K562 (cell line): ENCODE data around the gene CDKN2B-AS1. TPM values are rescaled to one million over a fixed set of nuclear protein-coding genes. Genes with fewer than 3 reads are reported as not detected.

ENCODE experiments used
- ATAC-seq: fragments of 200-7000 bp; cut with Tn5 transposase; 3 replicates; pipeline ENCODE4 v1.9.1; 2020; ENCODE audit warnings: moderate library complexity
- BruUV-seq: library from RNA; stranded (reverse); fragments of 400-500 nt; replicated peaks from 2 replicates; lab custom pipeline; 2021; lab: Mats Ljungman, UMichigan
- CTCF ChIA-PET: fragments of 300-600 bp; formaldehyde crosslinking; extraction: SDS; loops from one replicate; lab custom pipeline; 2021; ENCODE audit warnings: low intra/inter-chr PET ratio; lab: Yijun Ruan, JAX
- POLR2A ChIA-PET: fragments of 300-600, 350-650 bp; sonication (Branson Sonifier 250); formaldehyde crosslinking; extraction: SDS; loops from one replicate; lab custom pipeline; 2021; ENCODE audit warnings: antibody characterized with exemption, inconsistent platforms; lab: Yijun Ruan, JAX
- DNase-seq, 4 experiments: peaks; one replicate each; pipeline versions ENCODE4 v3.0.0 to v3.0.0-alpha.2; 2011 to 2018; ENCODE audit warnings: low spot score in 3 of 4, mixed read lengths in 3 of 4; ENCODE audit errors: extremely low read depth in 1 of 4
- FAIRE-seq: peaks from 2 replicates; lab custom pipeline; 2011; peaks lifted over from hg19 to GRCh38; lab: Jason Lieb, UNC
- H2AFZ ChIP-seq: 2 replicates; pipeline ENCODE4 v1.6.0; 2011; ENCODE audit warnings: low read depth, low read length, control low read depth, inconsistent platforms
- H3K27ac ChIP-seq: fragments of 200-600 bp; 3 replicates; pipeline ENCODE4 v1.8.0; 2011; ENCODE audit warnings: low read depth, mild to moderate bottlenecking, control low read depth, inconsistent platforms, low read length, moderate library complexity, mixed read lengths; ENCODE audit errors: extremely low read depth
- H3K27me3 ChIP-seq, 2 experiments: fragments of 300-600 bp in 1 of 2; 2 replicates in 1 of 2; 3 replicates in 1 of 2; pipeline versions ENCODE4 v1.6.0 to v1.8.0; 2011; ENCODE audit warnings: inconsistent platforms in 2 of 2, low read length in 2 of 2, mild to moderate bottlenecking in 1 of 2, mixed read lengths in 1 of 2, moderate library complexity in 1 of 2; ENCODE audit not compliant: control insufficient read depth in 2 of 2, insufficient read depth in 2 of 2
- H3K36me3 ChIP-seq: fragments of 300-600 bp; 3 replicates; pipeline ENCODE4 v1.8.0; 2011; ENCODE audit warnings: mild to moderate bottlenecking, low read length, inconsistent platforms; ENCODE audit not compliant: control insufficient read depth, insufficient read depth
- H3K4me1 ChIP-seq, 2 experiments: fragments of 200-600 bp in 1 of 2; replicated peaks in 1 of 2; 2 replicates in 1 of 2; 3 replicates in 1 of 2; pipeline versions ENCODE4 v1.5.1 to v1.8.0; 2011; ENCODE audit warnings: inconsistent platforms in 2 of 2, low read length in 2 of 2, mild to moderate bottlenecking in 1 of 2, mixed read lengths in 1 of 2, moderate library complexity in 1 of 2; ENCODE audit not compliant: control insufficient read depth in 2 of 2, insufficient read depth in 2 of 2
- H3K4me2 ChIP-seq: 2 replicates; pipeline ENCODE4 v1.6.1; 2011; ENCODE audit warnings: low read length, control low read depth, inconsistent platforms, mixed read lengths; ENCODE audit not compliant: insufficient read depth
- H3K4me3 ChIP-seq: fragments of 200-600 bp; sonication (generic), shearing (Covaris generic); 2 replicates; pipeline ENCODE4 v1.5.1; 2016; ENCODE audit warnings: control low read depth, inconsistent platforms
- H3K79me2 ChIP-seq: fragments of 200-600 bp; 3 replicates; pipeline ENCODE4 v1.8.0; 2011; ENCODE audit warnings: low read length, inconsistent platforms; ENCODE audit not compliant: control insufficient read depth, insufficient read depth
- H3K9ac ChIP-seq, 2 experiments: 2 replicates each; pipeline versions ENCODE4 v1.6.0 to v1.6.1; 2011; ENCODE audit warnings: low read depth in 2 of 2, low read length in 2 of 2, control low read depth in 1 of 2, inconsistent platforms in 1 of 2, mild to moderate bottlenecking in 1 of 2, mixed read lengths in 1 of 2; ENCODE audit not compliant: insufficient read depth in 1 of 2
- H3K9me1 ChIP-seq: one replicate; pipeline ENCODE4 v1.6.0; 2011; ENCODE audit warnings: inconsistent platforms, mild to moderate bottlenecking, low read length, moderate library complexity; ENCODE audit not compliant: control insufficient read depth, insufficient read depth
- H3K9me3 ChIP-seq: replicated peaks from 2 replicates; pipeline ENCODE4 v1.5.1; 2011; ENCODE audit warnings: low read depth, low read length, inconsistent platforms; ENCODE audit not compliant: control insufficient read depth, insufficient read depth
- H4K20me1 ChIP-seq: replicated peaks from 2 replicates; pipeline ENCODE4 v1.6.1; 2011; ENCODE audit warnings: low read length, inconsistent platforms, mixed read lengths; ENCODE audit not compliant: control insufficient read depth, insufficient read depth
- EP400 ChIP-seq: fragments of 450-650 bp; IDR thresholded peaks from 2 replicates; pipeline ENCODE4 v1.6.1; 2017; ENCODE audit warnings: antibody characterized with exemption, mild to moderate bottlenecking, moderate library complexity
- HDAC6 ChIP-seq: IDR thresholded peaks from 2 replicates; pipeline ENCODE4 v1.6.1; 2012; ENCODE audit warnings: low read depth, mild to moderate bottlenecking, control low read depth, inconsistent platforms, low read length, moderate library complexity
- HDGF ChIP-seq: fragments of 450-650 bp; IDR thresholded peaks from 2 replicates; pipeline ENCODE4 v1.6.1; 2016
- HLTF ChIP-seq: fragments of 450-650 bp; IDR thresholded peaks from 2 replicates; pipeline ENCODE4 v1.6.1; 2016
- KAT8 ChIP-seq: fragments of 450-650 bp; IDR thresholded peaks from 2 replicates; pipeline ENCODE4 v1.6.1; 2016; ENCODE audit warnings: low read depth, mild to moderate bottlenecking
- MXI1 ChIP-seq: IDR thresholded peaks from 2 replicates; pipeline ENCODE4 v1.6.1; 2011; ENCODE audit warnings: low read depth, mild to moderate bottlenecking, improper control_type of control experiment, low read length
- NFXL1 ChIP-seq: fragments of 450-650 bp; formaldehyde crosslinking; IDR thresholded peaks from 2 replicates; pipeline ENCODE4 v1.4.0; 2021; ENCODE audit warnings: mild to moderate bottlenecking
- PATZ1 ChIP-seq: fragments of 250-450 bp; sonication (Bioruptor Pico); IDR thresholded peaks from 2 replicates; pipeline ENCODE4 v1.5.0; 2020; ENCODE audit warnings: mild to moderate bottlenecking, borderline replicate concordance
- PML ChIP-seq: IDR thresholded peaks from 2 replicates; pipeline ENCODE4 v1.6.1; 2012; ENCODE audit warnings: low read length, inconsistent platforms
- TOE1 ChIP-seq, 2 experiments: fragments of 450-650 bp in 1 of 2; sonication (generic) in 1 of 2; formaldehyde crosslinking in 1 of 2; IDR thresholded peaks; 2 replicates each; pipeline versions ENCODE4 v1.7.1 to v1.8.0; 2016 to 2022; ENCODE audit warnings: borderline replicate concordance in 2 of 2, mild to moderate bottlenecking in 2 of 2, antibody characterized with exemption in 1 of 2, inconsistent platforms in 1 of 2, low read depth in 1 of 2, missing genetic modification reagents in 1 of 2, moderate library complexity in 1 of 2
- ZNF175 ChIP-seq: fragments of 200-800 bp; sonication (Bioruptor generic); IDR thresholded peaks from 2 replicates; pipeline ENCODE4 v1.6.1; 2016; ENCODE audit warnings: low read depth, mild to moderate bottlenecking, missing genetic modification characterization, missing compliant biosample characterization
- WGBS: fragments of 100-300 bp; shearing (Covaris generic); methylation state at CpG from one replicate; pipeline ENCODE4 v1.1.6; 2016; ENCODE audit warnings: low coverage, mixed read lengths; ENCODE audit not compliant: insufficient coverage; ENCODE audit errors: missing lambda C conversion rate; 5-methylcytosine and 5-hydroxymethylcytosine counted together
- in situ Hi-C: fragments of 300-500 bp; cut with MboI; formaldehyde crosslinking; loops from 4 replicates; pipeline ENCODE4 v1.15.0; 2018; ENCODE audit warnings: inconsistent platforms, mixed read lengths
- intact Hi-C: fragments of 100-400 bp; cut with micrococcal nuclease; formaldehyde crosslinking; loops from 2 replicates; pipeline ENCODE4 v1.14.2; 2022
- polyA plus RNA-seq, 8 experiments: library from polyadenylated mRNA; depleted of rRNA in 4 of 8; stranded (reverse) in 5 of 8; unstranded in 3 of 8; fragments of >200 nt; fragmentation: Nextera tagmentation in 2 of 8; fragmentation: Illumina TruSeq in 1 of 8; extraction: Ambion mirVana in 2 of 8; extraction: Trizol in 1 of 8; gene quantifications; 2 replicates each; pipeline versions ENCODE4 v1.2.1 to v1.2.3, GENCODE V29; 2011 to 2014; ENCODE audit warnings: inconsistent platforms in 1 of 8, missing spikeins in 1 of 8
- total RNA-seq, 7 experiments: library from RNA; depleted of rRNA in 6 of 7; stranded (reverse); fragments of >200 nt in 6 of 7; fragmentation: Illumina TruSeq in 2 of 7; extraction: Trizol in 2 of 7; gene quantifications; 2 replicates each; pipeline versions ENCODE4 v1.2.1 to v1.2.3, GENCODE V29; 2011 to 2021; ENCODE audit warnings: low replicate concordance in 1 of 7
- TF ChIP-seq, protein P1 (sequence below): IDR thresholded peaks from 3 replicates; pipeline ENCODE4 v1.6.1; 2011; ENCODE audit warnings: borderline replicate concordance, mild to moderate bottlenecking, moderate library complexity; ENCODE audit not compliant: insufficient read length; ENCODE audit errors: extremely low read depth

Gene CDKN2B-AS1
- total and polyA plus RNA-seq, 9 of the 15 experiments (the other 6 are each of a cell fraction or from before 2014, with no cell fraction given): not detected

GRCh38 chr9:22129133-22129532, 134.5 kb downstream of the CDKN2B-AS1 start (continued):
- TF ChIP-seq, protein P1, sequence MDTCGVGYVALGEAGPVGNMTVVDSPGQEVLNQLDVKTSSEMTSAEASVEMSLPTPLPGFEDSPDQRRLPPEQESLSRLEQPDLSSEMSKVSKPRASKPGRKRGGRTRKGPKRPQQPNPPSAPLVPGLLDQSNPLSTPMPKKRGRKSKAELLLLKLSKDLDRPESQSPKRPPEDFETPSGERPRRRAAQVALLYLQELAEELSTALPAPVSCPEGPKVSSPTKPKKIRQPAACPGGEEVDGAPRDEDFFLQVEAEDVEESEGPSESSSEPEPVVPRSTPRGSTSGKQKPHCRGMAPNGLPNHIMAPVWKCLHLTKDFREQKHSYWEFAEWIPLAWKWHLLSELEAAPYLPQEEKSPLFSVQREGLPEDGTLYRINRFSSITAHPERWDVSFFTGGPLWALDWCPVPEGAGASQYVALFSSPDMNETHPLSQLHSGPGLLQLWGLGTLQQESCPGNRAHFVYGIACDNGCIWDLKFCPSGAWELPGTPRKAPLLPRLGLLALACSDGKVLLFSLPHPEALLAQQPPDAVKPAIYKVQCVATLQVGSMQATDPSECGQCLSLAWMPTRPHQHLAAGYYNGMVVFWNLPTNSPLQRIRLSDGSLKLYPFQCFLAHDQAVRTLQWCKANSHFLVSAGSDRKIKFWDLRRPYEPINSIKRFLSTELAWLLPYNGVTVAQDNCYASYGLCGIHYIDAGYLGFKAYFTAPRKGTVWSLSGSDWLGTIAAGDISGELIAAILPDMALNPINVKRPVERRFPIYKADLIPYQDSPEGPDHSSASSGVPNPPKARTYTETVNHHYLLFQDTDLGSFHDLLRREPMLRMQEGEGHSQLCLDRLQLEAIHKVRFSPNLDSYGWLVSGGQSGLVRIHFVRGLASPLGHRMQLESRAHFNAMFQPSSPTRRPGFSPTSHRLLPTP: no peak
- no peak for TF ChIP-seq TOE1 (IDR thresholded peaks at IDR 0.05; ENCODE audit: borderline replicate concordance)
- no peak for TF ChIP-seq TOE1 (CRISPR knock-in tag; IDR thresholded peaks at IDR 0.05; ENCODE audit: borderline replicate concordance, low read depth)

GRCh38 chr9:22129633-22130032, 135.0 kb downstream of the CDKN2B-AS1 start:
- intact Hi-C loops (no loop called here), in situ Hi-C loops (no loop called here)
- no peak for TF ChIP-seq EP400
- no peak for TF ChIP-seq HDGF
- no peak for TF ChIP-seq HLTF
- no peak for TF ChIP-seq MXI1
- TF ChIP-seq KAT8: no peak
- TF ChIP-seq PML: no peak
- TF ChIP-seq NFXL1 (CRISPR knock-in tag): no peak
- no peak for TF ChIP-seq HDAC6
- no peak for TF ChIP-seq PATZ1 (CRISPR knock-in tag)
- TF ChIP-seq ZNF175 (CRISPR knock-in tag): no peak
- ChIA-PET POLR2A (no interaction called here), CTCF (no interaction called here)
- H2AFZ ChIP-seq: no peak overlapping the region
- DNase-seq (no peak), FAIRE-seq (no peak), ATAC-seq (no peak)
- no peak overlapping the region for H3K4me3 ChIP-seq
- H3K9me1 ChIP-seq: no peaks in the 10 kb centered on the region
- H3K4me1 ChIP-seq: no peaks in the 10 kb centered on the region
- no peak overlapping the region for H3K9ac ChIP-seq
- H3K27me3 ChIP-seq: no peaks in the 10 kb centered on the region
- no TSS peak for BruUV-seq
- no CpG with 5 or more reads among the region's 3 CpGs for WGBS
- no peaks in the 10 kb centered on the region for H4K20me1 ChIP-seq
- no peak overlapping the region for H3K4me2 ChIP-seq
- no peaks in the 10 kb centered on the region for H3K36me3 ChIP-seq
- no peaks in the 10 kb centered on the region for H3K9me3 ChIP-seq
- no peak overlapping the region for H3K27ac ChIP-seq
- no peaks in the 10 kb centered on the region for H3K79me2 ChIP-seq
